Measurements from ENCODE around the gene LIG1. TPM values are rescaled to one million over a fixed set of nuclear protein-coding genes. Genes with fewer than 3 reads are reported as not detected.

LIG1 gene
- total RNA-seq, 1 experiment from 2014 or later: 115 TPM

- H2AFZ ChIP-seq (ENCODE audit: low read length): no peak overlapping the region
- no peak overlapping the region for H2BK12ac ChIP-seq (ENCODE audit: insufficient read length, low read depth, low read length)
- no peaks in the 10 kb centered on the region for H3K27me3 ChIP-seq (ENCODE audit: insufficient read depth, low read length)
- H3K14ac ChIP-seq (ENCODE audit: insufficient read depth, low read length): no peak overlapping the region
- H3T11ph ChIP-seq (ENCODE audit: low read length): no peak overlapping the region
- H3K4me2 ChIP-seq (ENCODE audit: insufficient read depth, insufficient read length, low read length): no peak overlapping the region
- WGBS (ENCODE audit: extremely low coverage, insufficient read length, low lambda C conversion rate): no CpG with 5 or more reads among the region's 5 CpGs
- no peak overlapping the region for H4K5ac ChIP-seq (ENCODE audit: insufficient read length, low read depth, low read length)
- Mint-ChIP-seq H3K27ac (no peak overlapping the region; a peak in 1 of 7 replicates), H3K27me3 (ENCODE audit: low read depth) (no peaks in the 10 kb centered on the region), H3K36me3 (ENCODE audit: insufficient read depth in 1 of 3, low read depth in 3 of 3) (peaks cover 38 to 57% (median 43%) of the 10 kb centered on the region in 3 experiments), H3K9me3 (peaks cover 25 to 28% of the 10 kb centered on the region in 2 experiments), H3K4me3 (no peak overlapping the region), H3K4me1 (peaks cover 6 to 7% of the 10 kb centered on the region in 2 experiments; a peak in 3 of 4 replicates)
- H3K56ac ChIP-seq (ENCODE audit: insufficient read length, low read depth, low read length): no peak overlapping the region
- H2AK5ac ChIP-seq (ENCODE audit: insufficient read length, low read length): no peak overlapping the region
- no peaks in the 10 kb centered on the region for H4K20me1 ChIP-seq (ENCODE audit: control insufficient read depth, insufficient read depth, insufficient read length)
- H3K23ac ChIP-seq (ENCODE audit: insufficient read length, low read depth, low read length): no peak overlapping the region
- no peaks in the 10 kb centered on the region for H3K4me1 ChIP-seq (ENCODE audit: insufficient read depth, low read length)
- no peak overlapping the region for H3K4ac ChIP-seq (ENCODE audit: low read depth, low read length)
- no peak overlapping the region for H3K9ac ChIP-seq (ENCODE audit: extremely low read depth, insufficient read length, low read length)
- TF ChIP-seq CTCF (conservative IDR thresholded peaks at IDR 0.05): no peak
- no peak for DNase-seq
- no peak overlapping the region for H2BK20ac ChIP-seq (ENCODE audit: low read depth, low read length, poor library complexity, severe bottlenecking)
- 0 out of 2 replicates have a peak, but pooled peaks cover 2% of the 10 kb centered on the region for H3K79me2 ChIP-seq (ENCODE audit: insufficient read depth, low read length)
- H4K91ac ChIP-seq (ENCODE audit: insufficient read length, low read depth, low read length): no peak overlapping the region
- H3K9me3 ChIP-seq (ENCODE audit: control insufficient read depth, low read depth, low read length): peaks cover 8% of the 10 kb centered on the region
- no peak overlapping the region for H2BK5ac ChIP-seq (ENCODE audit: insufficient read length, low read length)
- no peaks in the 10 kb centered on the region for H3K23me2 ChIP-seq (ENCODE audit: insufficient read length, low read depth, low read length, poor library complexity, severe bottlenecking)
- H3K18ac ChIP-seq (ENCODE audit: insufficient read length, low read depth, low read length): no peak overlapping the region
- H2BK120ac ChIP-seq (ENCODE audit: low read depth, low read length, poor library complexity, severe bottlenecking): no peak overlapping the region
- no peak overlapping the region for H3K27ac ChIP-seq (ENCODE audit: insufficient read length, low read depth, low read length)
- no peaks in the 10 kb centered on the region for H3K79me1 ChIP-seq (ENCODE audit: insufficient read depth, low read depth, low read length, poor library complexity, severe bottlenecking)
- H2BK15ac ChIP-seq (ENCODE audit: low read depth, low read length): no peak overlapping the region
- no peak overlapping the region for H4K8ac ChIP-seq (replicated peaks; ENCODE audit: insufficient read length, low read depth, low read length)
Measured at GRCh38 chr19:48186015-48186414, 15.9 kb upstream of the LIG1 start.

Measured in H9 (cell line).